RWPE2 (cell line): ENCODE data around the gene ERMP1.

Source experiments
- ATAC-seq: fragments of 200-7000 bp; cut with Tn5 transposase; 3 replicates; pipeline ENCODE4 v1.9.1; 2021; ENCODE audit warnings: low read depth
- DNase-seq: peaks from one replicate; pipeline ENCODE4 v3.0.0-alpha.2; 2020; ENCODE audit warnings: low spot score
- H3K27ac ChIP-seq: fragments of 450-650 bp; 2 replicates; pipeline ENCODE4 v1.5.1; 2017; ENCODE audit warnings: mild to moderate bottlenecking; ENCODE audit not compliant: poor library complexity, severe bottlenecking
- H3K27me3 ChIP-seq: fragments of 250-450 bp; sonication (Bioruptor Pico); 2 replicates; pipeline ENCODE4 v1.5.1; 2021; ENCODE audit warnings: mild to moderate bottlenecking, moderate library complexity; ENCODE audit not compliant: insufficient read depth, poor library complexity, severe bottlenecking
- H3K36me3 ChIP-seq: fragments of 250-450 bp; sonication (Bioruptor Pico); 2 replicates; pipeline ENCODE4 v1.5.1; 2020; ENCODE audit warnings: low read depth, mild to moderate bottlenecking, moderate library complexity
- H3K4me1 ChIP-seq: fragments of 250-450 bp; sonication (Bioruptor Pico); 2 replicates; pipeline ENCODE4 v1.5.1; 2021; ENCODE audit warnings: mild to moderate bottlenecking, moderate library complexity; ENCODE audit not compliant: insufficient read depth, poor library complexity, severe bottlenecking
- H3K4me3 ChIP-seq: fragments of 250-450 bp; sonication (Bioruptor Pico); 2 replicates; pipeline ENCODE4 v1.5.1; 2021; ENCODE audit warnings: mild to moderate bottlenecking, moderate library complexity; ENCODE audit not compliant: severe bottlenecking
- H3K9me3 ChIP-seq: fragments of 250-450 bp; sonication (Bioruptor Pico); 2 replicates; pipeline ENCODE4 v1.5.1; 2021; ENCODE audit warnings: mild to moderate bottlenecking, moderate library complexity; ENCODE audit not compliant: severe bottlenecking
- TF ChIP-seq, protein P1 (sequence below): fragments of 450-650 bp; IDR thresholded peaks from one replicate; pipeline ENCODE4 v1.5.1; 2017; ENCODE audit warnings: mild to moderate bottlenecking, moderate library complexity; ENCODE audit not compliant: poor library complexity, severe bottlenecking

ERMP1 gene

DNA sequence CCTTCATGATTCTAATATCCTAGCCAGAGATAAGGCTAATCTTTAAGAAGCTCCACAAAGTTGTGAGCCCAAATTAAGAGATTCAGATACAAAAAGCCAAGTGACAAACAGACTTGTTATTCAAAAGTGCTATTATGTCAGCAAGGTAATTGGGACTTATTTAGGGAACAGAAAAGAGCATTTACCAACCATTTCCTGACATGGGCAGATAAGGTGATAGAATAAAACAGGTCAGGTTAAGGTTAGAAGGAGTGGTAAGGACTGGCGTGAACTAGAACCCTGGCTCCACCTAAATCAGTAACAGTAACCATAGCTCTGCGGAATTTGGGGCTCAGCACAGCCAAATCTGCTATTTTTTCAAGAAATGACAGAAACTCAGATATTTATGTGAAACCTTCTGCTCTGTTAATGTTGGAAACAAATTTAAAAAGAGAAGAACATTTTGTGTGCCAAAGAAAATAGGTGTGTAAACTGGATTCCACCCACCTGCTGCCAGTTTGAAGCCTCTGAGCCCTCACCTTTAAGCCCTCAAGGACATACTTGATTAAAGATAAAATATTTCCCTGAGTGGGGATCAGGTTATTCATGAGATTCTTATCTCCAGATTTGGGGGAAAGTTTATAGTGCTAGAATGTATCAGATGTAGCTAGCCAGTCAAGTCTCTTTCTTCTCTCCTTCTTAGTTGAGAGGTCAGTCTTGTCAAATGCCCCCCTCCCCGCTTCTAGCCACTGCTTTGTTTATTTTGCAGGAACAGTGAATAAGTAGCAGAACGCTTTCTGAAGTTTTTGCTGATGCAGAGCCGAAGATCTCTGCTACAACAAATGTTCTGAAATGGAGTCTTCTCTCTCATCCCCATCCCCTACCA is 10.2 kb upstream of the ERMP1 start:
- TF ChIP-seq, protein P1, sequence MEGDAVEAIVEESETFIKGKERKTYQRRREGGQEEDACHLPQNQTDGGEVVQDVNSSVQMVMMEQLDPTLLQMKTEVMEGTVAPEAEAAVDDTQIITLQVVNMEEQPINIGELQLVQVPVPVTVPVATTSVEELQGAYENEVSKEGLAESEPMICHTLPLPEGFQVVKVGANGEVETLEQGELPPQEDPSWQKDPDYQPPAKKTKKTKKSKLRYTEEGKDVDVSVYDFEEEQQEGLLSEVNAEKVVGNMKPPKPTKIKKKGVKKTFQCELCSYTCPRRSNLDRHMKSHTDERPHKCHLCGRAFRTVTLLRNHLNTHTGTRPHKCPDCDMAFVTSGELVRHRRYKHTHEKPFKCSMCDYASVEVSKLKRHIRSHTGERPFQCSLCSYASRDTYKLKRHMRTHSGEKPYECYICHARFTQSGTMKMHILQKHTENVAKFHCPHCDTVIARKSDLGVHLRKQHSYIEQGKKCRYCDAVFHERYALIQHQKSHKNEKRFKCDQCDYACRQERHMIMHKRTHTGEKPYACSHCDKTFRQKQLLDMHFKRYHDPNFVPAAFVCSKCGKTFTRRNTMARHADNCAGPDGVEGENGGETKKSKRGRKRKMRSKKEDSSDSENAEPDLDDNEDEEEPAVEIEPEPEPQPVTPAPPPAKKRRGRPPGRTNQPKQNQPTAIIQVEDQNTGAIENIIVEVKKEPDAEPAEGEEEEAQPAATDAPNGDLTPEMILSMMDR = no peak
- H3K4me1 ChIP-seq = peaks cover 41% of the 10 kb centered on the region
- H3K36me3 ChIP-seq = no peaks in the 10 kb centered on the region
- no peaks in the 10 kb centered on the region for H3K9me3 ChIP-seq
- DNase-seq (no peak), ATAC-seq (no peak)
- H3K4me3 ChIP-seq = no peak overlapping the region
- H3K27ac ChIP-seq = peak overlapping the region; percentile 77
- no peaks in the 10 kb centered on the region for H3K27me3 ChIP-seq

DNA sequence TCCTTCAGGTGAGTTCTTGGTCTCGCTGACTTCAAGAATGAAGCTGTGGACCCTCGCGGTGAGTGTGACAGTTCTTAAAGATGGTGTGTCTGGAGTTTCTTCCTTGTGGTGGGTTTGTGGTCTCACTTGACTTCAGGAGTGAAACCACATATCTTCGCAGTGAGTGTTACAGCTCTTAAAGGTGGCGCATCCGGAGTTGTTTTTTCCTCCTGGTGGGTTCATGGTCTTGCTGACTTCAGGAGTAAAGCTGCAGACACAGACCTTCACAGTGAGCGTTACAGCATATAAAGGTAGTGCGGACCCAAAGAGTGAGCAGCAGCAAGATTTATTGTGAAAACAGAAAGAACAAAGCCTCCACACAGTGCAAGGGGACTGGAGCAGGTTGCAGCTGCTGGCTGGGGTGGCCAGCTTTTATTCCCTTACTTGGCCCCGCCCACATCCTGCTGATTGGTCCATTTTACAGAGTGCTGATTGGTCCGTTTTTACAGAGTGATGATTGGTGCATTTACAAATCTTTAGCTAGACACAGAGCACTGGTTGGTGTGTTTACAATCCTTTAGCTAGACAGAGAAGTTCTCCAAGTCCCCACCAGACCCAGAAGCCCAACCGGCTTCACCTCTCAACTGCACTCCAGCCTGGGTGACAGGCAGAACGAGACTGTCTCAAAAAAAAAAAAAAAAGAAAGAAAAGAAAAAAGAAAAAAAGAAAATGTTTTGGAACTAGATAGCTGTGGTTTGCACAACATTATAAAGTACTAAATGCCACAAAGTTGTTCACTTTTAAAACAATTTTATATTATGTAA is 9.1 kb upstream of the ERMP1 start:
- Histone ChIP-seq H3K36me3 (no peaks in the 10 kb centered on the region), H3K9me3 (no peaks in the 10 kb centered on the region), H3K27ac (no peak overlapping the region), H3K27me3 (no peaks in the 10 kb centered on the region), H3K4me3 (no peak overlapping the region), H3K4me1 (peaks cover 41% of the 10 kb centered on the region)
- DNase-seq = no peak
- ATAC-seq = no peak
- TF ChIP-seq, protein P1 = no peak

DNA sequence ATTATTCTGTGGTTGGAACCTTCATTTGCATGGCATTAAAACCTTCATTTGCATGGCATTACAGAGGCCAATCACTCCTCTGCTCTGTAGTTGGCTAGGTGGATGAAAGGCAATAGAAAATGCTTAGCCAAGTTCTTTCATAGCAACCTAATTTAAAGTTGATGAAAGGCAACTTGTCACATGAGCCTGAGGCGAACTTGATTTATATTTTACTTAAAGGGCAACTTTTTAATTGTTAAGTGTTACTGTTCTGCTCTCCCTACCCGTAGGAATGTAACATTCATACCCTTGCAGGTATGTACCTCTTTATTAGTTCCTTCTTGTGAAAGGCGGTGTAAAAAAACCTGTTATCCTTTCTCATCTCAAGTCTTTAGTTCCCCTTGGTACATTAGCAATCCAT is 7.9 kb upstream of the ERMP1 start:
- no peak overlapping the region for H3K27ac ChIP-seq
- no peaks in the 10 kb centered on the region for H3K9me3 ChIP-seq
- H3K27me3 ChIP-seq = no peaks in the 10 kb centered on the region
- no peak for ATAC-seq
- no peaks in the 10 kb centered on the region for H3K36me3 ChIP-seq
- peaks cover 41% of the 10 kb centered on the region for H3K4me1 ChIP-seq
- H3K4me3 ChIP-seq = no peak overlapping the region
- TF ChIP-seq, protein P1 = no peak
- DNase-seq = no peak

DNA sequence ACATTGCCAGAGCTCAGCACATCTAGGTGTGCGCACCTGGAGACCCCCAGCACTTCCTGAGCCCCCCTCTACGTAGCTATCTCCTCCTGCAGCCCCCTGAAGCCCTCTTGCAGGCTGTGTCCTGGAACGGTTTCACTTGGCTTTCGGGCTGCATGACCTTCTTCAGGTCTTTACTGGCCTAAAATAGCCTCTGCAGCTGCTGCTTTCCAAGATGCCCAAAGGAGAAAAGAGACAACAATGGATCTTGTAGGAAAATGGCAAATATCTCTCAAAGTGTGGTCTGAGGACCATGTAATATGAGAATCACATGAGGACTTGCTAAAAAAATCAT is 6.6 kb upstream of the ERMP1 start:
- TF ChIP-seq, protein P1 = no peak
- peaks cover 34% of the 10 kb centered on the region for H3K4me1 ChIP-seq
- no peaks in the 10 kb centered on the region for H3K27me3 ChIP-seq
- DNase-seq (no peak), ATAC-seq (no peak)
- H3K27ac ChIP-seq = peak overlapping the region; percentile 72
- no peaks in the 10 kb centered on the region for H3K36me3 ChIP-seq
- H3K9me3 ChIP-seq = no peaks in the 10 kb centered on the region
- H3K4me3 ChIP-seq = no peak overlapping the region
